ENCODE data around the gene FLT3LG.
"Not testable (repeated sequence)": the region's sequence is repeated elsewhere in the genome, so short reads cannot be mapped to it uniquely, and the experiment has no call there.

The FLT3LG gene

GRCh38 chr19:49461656-49462055 is 12.4 kb upstream of the FLT3LG start:
- no peak for DNase-seq (ENCODE audit: low read depth in 2 of 2)

GRCh38 chr19:49462492-49462891 is 11.5 kb upstream of the FLT3LG start:
- DNase-seq (ENCODE audit: low read depth in 2 of 2) = no peak

GRCh38 chr19:49463960-49464740 is 9.9 kb upstream of the FLT3LG start:
- no peak for DNase-seq (ENCODE audit: low read depth in 2 of 2)

- DNase-seq (ENCODE audit: low read depth in 2 of 2) = no peak
These were observed 8.6 kb upstream of the FLT3LG start for GRCh38 chr19:49465371-49465770.

GRCh38 chr19:49468199-49468598 is 5.8 kb upstream of the FLT3LG start:
- DNase-seq (ENCODE audit: low read depth in 2 of 2) = no peak

GRCh38 chr19:49468746-49469447 is 5.1 kb upstream of the FLT3LG start:
- DNase-seq (ENCODE audit: low read depth in 2 of 2) = peak; percentile 62 to 66

GRCh38 chr19:49469828-49470614 is 4.0 kb upstream of the FLT3LG start:
- peak; percentile 80 to 84 for DNase-seq (ENCODE audit: low read depth in 2 of 2)

GRCh38 chr19:49470615-49470978 is 3.4 kb upstream of the FLT3LG start:
- no peak for DNase-seq (ENCODE audit: low read depth in 2 of 2)

- DNase-seq (ENCODE audit: low read depth in 2 of 2) = no peak
These were observed 1.1 kb upstream of the FLT3LG start for GRCh38 chr19:49472936-49473335.

GRCh38 chr19:49473501-49473867 is 531 bp upstream of the FLT3LG start:
- not testable (repeated sequence) for DNase-seq (ENCODE audit: low read depth in 2 of 2)

GRCh38 chr19:49474542-49474924 is 518 bp downstream of the FLT3LG start:
- no peak for DNase-seq (ENCODE audit: low read depth in 2 of 2)

- no peak for DNase-seq (ENCODE audit: low read depth in 2 of 2)
These were observed 1.3 kb downstream of the FLT3LG start for GRCh38 chr19:49475191-49475917.

- DNase-seq (ENCODE audit: low read depth in 2 of 2) = peak; percentile 64 to 78
These were observed 2.2 kb downstream of the FLT3LG start for GRCh38 chr19:49475995-49476880.

GRCh38 chr19:49479975-49480628 is 6.1 kb downstream of the FLT3LG start:
- DNase-seq (ENCODE audit: low read depth in 2 of 2) = no peak

- no peak for DNase-seq (ENCODE audit: low read depth in 2 of 2)
These were observed 7.1 kb downstream of the FLT3LG start for GRCh38 chr19:49481020-49481683.

- no peak for DNase-seq (ENCODE audit: low read depth in 2 of 2)
These were observed 12.2 kb downstream of the FLT3LG start for GRCh38 chr19:49486232-49486631.

GRCh38 chr19:49486710-49487276 is 12.8 kb downstream of the FLT3LG start:
- no peak for DNase-seq (ENCODE audit: low read depth in 2 of 2)

- peak; percentile 99 to 100 for DNase-seq (ENCODE audit: low read depth in 2 of 2)
These were observed 13.4 kb downstream of the FLT3LG start, which contains the start of gene RPL13A for GRCh38 chr19:49487277-49488045. RPL13A (plus strand) TSS chr19:49487608; CDS start chr19:49487630, 22 bp downstream.

All from stimulated activated CD8-positive, alpha-beta memory T cell treated with anti-CD3 and anti-CD28 coated beads, Interleukin-2, amount 100 ng/mL, for 48 hours (primary cell).